Measurements from ENCODE around the gene SNX21. TPM values are rescaled to one million over a fixed set of nuclear protein-coding genes. Genes with fewer than 3 reads are reported as not detected.

SNX21 gene
- total and polyA plus RNA-seq, 2 experiments from 2014 or later, result 50.9 to 88.4 TPM

DNA sequence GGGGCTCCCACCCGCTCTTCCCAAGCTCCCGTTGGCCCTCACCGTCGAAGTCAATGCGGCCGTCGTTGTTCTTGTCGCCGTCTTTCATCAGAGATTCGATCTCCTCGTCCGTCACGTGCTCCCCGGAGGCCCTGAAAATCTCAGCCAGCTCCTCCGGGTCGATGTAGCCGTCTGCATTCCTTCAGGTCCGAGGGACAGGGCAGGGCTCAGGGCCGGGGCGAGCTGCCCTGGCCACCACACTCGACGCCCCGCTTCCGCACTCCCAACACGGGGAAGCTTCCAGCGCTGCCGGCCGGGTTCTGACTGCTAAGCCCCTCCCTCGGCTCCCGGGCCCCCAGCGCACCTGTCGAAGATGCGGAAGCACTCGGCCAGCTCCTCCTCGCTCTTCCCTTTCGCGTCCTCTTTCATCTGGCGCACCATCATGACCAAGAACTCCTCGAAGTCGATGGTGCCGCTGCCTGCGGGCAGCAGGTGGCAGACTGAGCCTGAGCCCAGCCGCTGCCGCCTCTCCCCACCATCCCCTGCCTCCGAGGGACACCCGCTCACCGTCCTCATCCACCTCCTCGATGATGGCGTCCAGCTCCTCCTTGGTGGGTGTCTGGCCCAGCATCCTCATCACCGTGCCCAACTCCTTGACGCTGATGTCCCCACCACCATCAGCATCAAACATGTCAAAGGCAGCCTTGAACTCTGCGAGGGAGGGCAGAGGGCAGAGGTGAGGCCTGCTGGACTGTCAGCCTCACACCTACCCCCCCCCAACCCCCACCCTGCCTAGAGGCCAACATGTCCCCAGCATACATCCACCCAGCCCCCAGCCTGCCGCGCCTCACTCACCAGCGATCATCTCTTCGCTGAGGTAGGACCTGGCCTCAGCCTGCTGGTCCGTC, 9.4 kb upstream of the SNX21 start:
- no peaks in the 10 kb centered on the region for H3K79me2 ChIP-seq (ENCODE audit: insufficient read depth)
- peak overlapping the region; percentile 28 for H3K4me2 ChIP-seq (ENCODE audit: unreplicated experiment)
- TF ChIP-seq EZH2 (IDR thresholded peaks at IDR 0.05; ENCODE audit: insufficient read depth, poor library complexity, severe bottlenecking) (no peak), EZH2phosphoT487 (IDR thresholded peaks at IDR 0.05; ENCODE audit: insufficient read depth, low read depth) (no peak)
- no peaks in the 10 kb centered on the region for H3K27me3 ChIP-seq (replicated peaks; ENCODE audit: insufficient read depth)
- WGBS, 2 experiments (ENCODE audit: low coverage in 1 of 2, low lambda C conversion rate in 2 of 2, missing lambda C conversion rate in 2 of 2), result 18 to 21% methylated on average over 54 to 57 of the region's 57 CpGs
- H3K36me3 ChIP-seq (ENCODE audit: low read depth), result no peaks in the 10 kb centered on the region
- peaks cover 9% of the 10 kb centered on the region; the same call in 1 of the 2 replicates for H3F3A ChIP-seq (ENCODE audit: insufficient read depth)
- H3K4me3 ChIP-seq, result no peak overlapping the region
- peak; percentile 65 for DNase-seq
- no peaks in the 10 kb centered on the region for H3K9me2 ChIP-seq (ENCODE audit: insufficient read depth)
- H2AFZ ChIP-seq, result peak overlapping the region; percentile 68
- H4K20me1 ChIP-seq (ENCODE audit: insufficient read depth), result no peaks in the 10 kb centered on the region
- H3K27ac ChIP-seq, result no peak overlapping the region
- in situ Hi-C loops (cut with MboI), result loop anchor here (10.0 kb wide), 1 partner anchor 131 kb away; no protein-coding TSS in a partner anchor
- H3K9me3 ChIP-seq (ENCODE audit: low read depth), result no peaks in the 10 kb centered on the region
- peaks cover 11% of the 10 kb centered on the region for H3K4me1 ChIP-seq (ENCODE audit: insufficient read depth)
- no peak overlapping the region for H3K9ac ChIP-seq

DNA sequence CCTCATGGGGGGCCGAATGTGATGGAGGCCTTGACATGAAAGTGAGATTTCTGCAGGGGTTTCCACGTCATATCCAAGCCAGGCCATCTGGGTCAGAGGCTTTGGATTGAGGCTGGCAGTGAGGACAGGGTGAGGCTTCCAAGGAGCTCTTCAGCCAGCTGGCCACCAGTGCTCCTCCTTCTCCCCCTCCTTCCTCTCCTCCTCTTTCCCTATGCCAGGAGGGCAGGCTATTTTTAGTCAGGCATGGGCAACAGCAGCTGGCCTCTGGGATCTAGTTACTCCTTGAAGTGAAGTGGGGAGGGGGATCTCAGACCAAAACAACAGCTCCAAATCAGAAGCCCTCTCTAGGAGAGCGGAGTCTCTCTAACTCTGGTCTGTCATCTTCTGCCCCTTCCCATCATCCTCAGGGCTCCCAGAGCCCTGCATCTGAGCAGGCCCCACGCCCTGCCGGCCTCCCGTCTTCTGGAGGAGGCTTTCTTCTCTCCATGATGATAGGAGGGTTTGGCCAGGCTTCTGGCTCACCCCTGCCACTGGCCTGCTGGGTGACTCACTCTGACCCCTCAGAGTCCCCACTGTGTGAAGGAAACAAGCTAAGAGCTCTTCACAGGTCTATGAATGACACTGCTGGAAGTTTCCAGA, 7.1 kb upstream of the SNX21 start:
- Histone ChIP-seq H3K36me3 (ENCODE audit: low read depth) (no peaks in the 10 kb centered on the region), H3K9me3 (ENCODE audit: low read depth) (no peaks in the 10 kb centered on the region), H3K4me2 (ENCODE audit: unreplicated experiment) (no peak overlapping the region), H4K20me1 (ENCODE audit: insufficient read depth) (no peaks in the 10 kb centered on the region), H3K4me1 (ENCODE audit: insufficient read depth) (peaks cover 11% of the 10 kb centered on the region), H3K9me2 (ENCODE audit: insufficient read depth) (no peaks in the 10 kb centered on the region), H3K9ac (peak overlapping the region; percentile 16), H3K79me2 (ENCODE audit: insufficient read depth) (no peaks in the 10 kb centered on the region), H2AFZ (peak overlapping the region; percentile 72), H3K27ac (peak overlapping the region; percentile 33; the same call in 1 of the 2 replicates), H3K4me3 (no peak overlapping the region), H3F3A (ENCODE audit: insufficient read depth) (peaks cover 9% of the 10 kb centered on the region; the same call in 1 of the 2 replicates), H3K27me3 (replicated peaks; ENCODE audit: insufficient read depth) (no peaks in the 10 kb centered on the region)
- 14 to 16% methylated on average over 6 of the region's 6 CpGs for WGBS, 2 experiments (ENCODE audit: low coverage in 1 of 2, low lambda C conversion rate in 2 of 2, missing lambda C conversion rate in 2 of 2)
- TF ChIP-seq EZH2 (IDR thresholded peaks at IDR 0.05; ENCODE audit: insufficient read depth, poor library complexity, severe bottlenecking) (no peak), EZH2phosphoT487 (IDR thresholded peaks at IDR 0.05; ENCODE audit: insufficient read depth, low read depth) (no peak)
- DNase-seq, result peak; percentile 58
- in situ Hi-C loops (cut with MboI), result loop anchor here (10.0 kb wide), 1 partner anchor 128 kb away; no protein-coding TSS in a partner anchor

DNA sequence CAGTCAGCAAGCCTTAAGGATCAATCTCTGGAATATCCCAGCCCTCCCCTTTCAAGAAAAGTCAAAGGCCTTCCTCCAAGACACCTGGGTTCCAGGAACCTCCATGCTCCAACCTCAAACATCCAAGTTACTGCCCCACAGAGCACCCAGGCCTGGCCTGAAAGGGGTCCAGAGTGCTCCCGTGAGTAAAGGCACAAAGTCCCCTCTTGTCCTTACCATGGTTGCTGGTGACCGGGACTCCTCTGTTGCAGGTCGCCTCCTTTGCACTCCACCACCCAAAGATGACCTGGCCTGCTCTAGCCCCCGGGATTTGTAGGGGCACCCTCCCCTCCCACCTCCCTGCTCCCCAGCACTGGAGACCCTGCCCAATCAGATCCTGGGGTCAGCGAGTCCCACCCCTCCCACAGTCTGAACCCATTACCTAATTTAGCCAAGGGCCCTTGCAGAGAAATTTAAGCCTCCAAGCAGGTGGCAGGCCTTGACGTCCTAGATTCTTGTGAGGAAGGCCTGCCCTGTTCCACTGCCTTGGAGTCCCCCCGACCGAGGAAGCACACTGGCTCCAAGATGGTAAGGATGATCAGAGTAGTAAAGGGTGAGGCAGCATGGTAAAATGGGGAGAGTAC, 6.5 kb upstream of the SNX21 start, which contains the start of gene TNNC2:
TSS of gene TNNC2 (minus strand) at position 283 of the 623 bp plus-strand sequence. CDS start at position 219, 64 bp downstream.
- 88 to 90% methylated on average over 8 of the region's 8 CpGs for WGBS, 2 experiments (ENCODE audit: low coverage in 1 of 2, low lambda C conversion rate in 2 of 2, missing lambda C conversion rate in 2 of 2)
- Histone ChIP-seq H3K9me2 (ENCODE audit: insufficient read depth) (no peaks in the 10 kb centered on the region), H3K36me3 (ENCODE audit: low read depth) (no peaks in the 10 kb centered on the region), H3K27me3 (replicated peaks; ENCODE audit: insufficient read depth) (no peaks in the 10 kb centered on the region), H3K79me2 (ENCODE audit: insufficient read depth) (no peaks in the 10 kb centered on the region), H2AFZ (peak within 1 kb of the TSS; percentile 72), H3K4me3 (no peak within 1 kb of the TSS), H4K20me1 (ENCODE audit: insufficient read depth) (no peaks in the 10 kb centered on the region), H3K27ac (peak within 1 kb of the TSS; percentile 33; the same call in 1 of the 2 replicates), H3K9me3 (ENCODE audit: low read depth) (no peaks in the 10 kb centered on the region), H3K4me1 (ENCODE audit: insufficient read depth) (peaks cover 11% of the 10 kb centered on the region), H3K4me2 (ENCODE audit: unreplicated experiment) (no peak within 1 kb of the TSS), H3F3A (ENCODE audit: insufficient read depth) (peaks cover 9% of the 10 kb centered on the region; the same call in 1 of the 2 replicates), H3K9ac (peak within 1 kb of the TSS; percentile 16)
- DNase-seq, result no peak
- TF ChIP-seq EZH2phosphoT487 (IDR thresholded peaks at IDR 0.05; ENCODE audit: insufficient read depth, low read depth) (no peak), EZH2 (IDR thresholded peaks at IDR 0.05; ENCODE audit: insufficient read depth, poor library complexity, severe bottlenecking) (no peak)
- in situ Hi-C loops (cut with MboI), result loop anchor here (10.0 kb wide), 1 partner anchor 128 kb away; no protein-coding TSS in a partner anchor

- no peaks in the 10 kb centered on the region for H3K27me3 ChIP-seq (replicated peaks; ENCODE audit: insufficient read depth)
- H3K4me3 ChIP-seq, result no peak overlapping the region
- H2AFZ ChIP-seq, result no peak overlapping the region
- H3K27ac ChIP-seq, result no peak overlapping the region
- peaks cover 14% of the 10 kb centered on the region; the same call in 1 of the 2 replicates for H3F3A ChIP-seq (ENCODE audit: insufficient read depth)
- H3K9ac ChIP-seq, result no peak overlapping the region
- no peaks in the 10 kb centered on the region for H3K36me3 ChIP-seq (ENCODE audit: low read depth)
- 87 to 98% methylated on average over 6 of the region's 6 CpGs for WGBS, 2 experiments (ENCODE audit: low coverage in 1 of 2, low lambda C conversion rate in 2 of 2, missing lambda C conversion rate in 2 of 2)
- no peaks in the 10 kb centered on the region for H3K9me2 ChIP-seq (ENCODE audit: insufficient read depth)
- no peaks in the 10 kb centered on the region for H3K9me3 ChIP-seq (ENCODE audit: low read depth)
- H4K20me1 ChIP-seq (ENCODE audit: insufficient read depth), result no peaks in the 10 kb centered on the region
- H3K4me2 ChIP-seq (ENCODE audit: unreplicated experiment), result no peak overlapping the region
- H3K4me1 ChIP-seq (ENCODE audit: insufficient read depth), result peaks cover 14% of the 10 kb centered on the region
- H3K79me2 ChIP-seq (ENCODE audit: insufficient read depth), result no peaks in the 10 kb centered on the region
- no peak for TF ChIP-seq EZH2phosphoT487 (IDR thresholded peaks at IDR 0.05; ENCODE audit: insufficient read depth, low read depth)
- DNase-seq, result no peak
- in situ Hi-C loops (cut with MboI), result loop anchor here (10.0 kb wide), 1 partner anchor 127 kb away; no protein-coding TSS in a partner anchor
These were observed 5.9 kb upstream of the SNX21 start for GRCh38 chr20:45827712-45828111.

Data from GM23248 (cell line).